Right lobe of liver (tissue), 6 donors: ENCODE results near the gene BRSK2. TPM values are rescaled to one million over a fixed set of nuclear protein-coding genes. Genes with fewer than 3 reads are reported as not detected.

Source experiments
- ATAC-seq, 4 donors: fragments of 200-7000 bp; cut with Tn5 transposase; one replicate each; pipeline ENCODE4 v1.9.1; 2020; ENCODE audit warnings: mild to moderate bottlenecking in 4 of 4, moderate library complexity in 4 of 4
- DNase-seq, 3 donors: peaks; one replicate each; pipeline ENCODE4 v3.0.0-alpha.2; 2020
- H3K27ac ChIP-seq, 3 donors: fragments of 200-600 bp; one replicate each; pipeline ENCODE4 v1.8.0; 2022
- H3K27me3 ChIP-seq, 2 donors: fragments of 200-600 bp; one replicate each; pipeline ENCODE4 v1.8.0; 2022
- H3K36me3 ChIP-seq, 4 donors: fragments of 200-600 bp; sonication (generic) in 1 of 4; one replicate each; pipeline versions ENCODE4 v1.5.1 to v1.8.0; 2017 to 2022; ENCODE audit warnings: control low read depth in 1 of 4
- H3K4me1 ChIP-seq, 4 donors: fragments of 200-600 bp; sonication (generic) in 1 of 4; one replicate each; pipeline versions ENCODE4 v1.5.1 to v1.8.0; 2017 to 2022; ENCODE audit warnings: control low read depth in 1 of 4
- H3K4me3 ChIP-seq, 3 donors: fragments of 200-600 bp; one replicate each; pipeline ENCODE4 v1.8.0; 2022
- H3K9me3 ChIP-seq, 4 donors: fragments of 200-600 bp; sonication (generic) in 1 of 4; one replicate each; pipeline versions ENCODE4 v1.5.1 to v1.8.0; 2017 to 2022; ENCODE audit warnings: control low read depth in 1 of 4
- POLR2A ChIP-seq: fragments of 450-650 bp; IDR thresholded peaks from one replicate; pipeline ENCODE4 v1.6.1; 2017; ENCODE audit warnings: antibody characterized with exemption, mild to moderate bottlenecking
- WGBS: methylation state at CpG from one replicate; pipeline ENCODE4 v1.1.6; 2018; ENCODE audit warnings: low coverage, low lambda C conversion rate; ENCODE audit not compliant: insufficient coverage; ENCODE audit errors: missing lambda C conversion rate; 5-methylcytosine and 5-hydroxymethylcytosine counted together
- intact Hi-C, 2 donors: fragments of 100-400 bp; cut with DNase I; formaldehyde crosslinking; loops; one replicate each; pipeline versions ENCODE4 v1.11.2 to v1.14.1; 2022
- total RNA-seq, 6 experiments: library from RNA; depleted of rRNA in 2 of 6; stranded (reverse); fragments of >200 nt in 2 of 6; fragmentation: NEBNext Ultra II Directional in 3 of 6; extraction: Animal tissue kit (Norgen Biotek cat#: 25700) in 3 of 6; gene quantifications; one replicate each; pipeline versions ENCODE4 v1.1.0 to v1.2.4, GENCODE V29; 2016 to 2023
- TF ChIP-seq, protein P1 (sequence below), 4 donors: fragments of 200-600 bp in 3 of 4; fragments of 450-650 bp in 1 of 4; IDR thresholded peaks; one replicate each; pipeline versions ENCODE4 v1.5.1 to v1.8.0; 2016 to 2022; ENCODE audit warnings: antibody characterized with exemption in 4 of 4, mild to moderate bottlenecking in 2 of 4
- donor health status: DM: no; HTN: yes; CAD: no.
- donor health status: DM: no; HTN: no; CAD: no.
- donor health status: DM: no; HTN: no; CAD: no.
- donor health status: DM: no; HTN: yes; CAD: no.
- donor health status: DM: no; HTN: yes; CAD: no.

BRSK2 gene
- total RNA-seq, 6 experiments from 2014 or later, result 0.12 to 0.49 TPM; not detected in 4

- H3K4me1 ChIP-seq, result no peaks in the 10 kb centered on the region
- H3K36me3 ChIP-seq, result no peaks in the 10 kb centered on the region
- intact Hi-C loops, result loop anchor here in 1 of 2 donors (10.0 kb wide), 1 partner anchor 120 kb away; the partner anchor contains the start of gene DUSP8
- H3K27me3 ChIP-seq, result no peaks in the 10 kb centered on the region
- no peak overlapping the region for H3K4me3 ChIP-seq
- TF ChIP-seq, protein P1, sequence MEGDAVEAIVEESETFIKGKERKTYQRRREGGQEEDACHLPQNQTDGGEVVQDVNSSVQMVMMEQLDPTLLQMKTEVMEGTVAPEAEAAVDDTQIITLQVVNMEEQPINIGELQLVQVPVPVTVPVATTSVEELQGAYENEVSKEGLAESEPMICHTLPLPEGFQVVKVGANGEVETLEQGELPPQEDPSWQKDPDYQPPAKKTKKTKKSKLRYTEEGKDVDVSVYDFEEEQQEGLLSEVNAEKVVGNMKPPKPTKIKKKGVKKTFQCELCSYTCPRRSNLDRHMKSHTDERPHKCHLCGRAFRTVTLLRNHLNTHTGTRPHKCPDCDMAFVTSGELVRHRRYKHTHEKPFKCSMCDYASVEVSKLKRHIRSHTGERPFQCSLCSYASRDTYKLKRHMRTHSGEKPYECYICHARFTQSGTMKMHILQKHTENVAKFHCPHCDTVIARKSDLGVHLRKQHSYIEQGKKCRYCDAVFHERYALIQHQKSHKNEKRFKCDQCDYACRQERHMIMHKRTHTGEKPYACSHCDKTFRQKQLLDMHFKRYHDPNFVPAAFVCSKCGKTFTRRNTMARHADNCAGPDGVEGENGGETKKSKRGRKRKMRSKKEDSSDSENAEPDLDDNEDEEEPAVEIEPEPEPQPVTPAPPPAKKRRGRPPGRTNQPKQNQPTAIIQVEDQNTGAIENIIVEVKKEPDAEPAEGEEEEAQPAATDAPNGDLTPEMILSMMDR (IDR thresholded peaks at IDR 0.05), result no peak
- TF ChIP-seq POLR2A, result no peak
- H3K27ac ChIP-seq, result no peak overlapping the region
- no peaks in the 10 kb centered on the region for H3K9me3 ChIP-seq
- ATAC-seq (no peak), DNase-seq (no peak)
- 53% methylated on average over 5 of the region's 21 CpGs for WGBS
Observed at GRCh38 chr11:1454576-1454975, 64.8 kb downstream of the BRSK2 start.

- DNase-seq (no peak), ATAC-seq (no peak)
- no peak overlapping the region for H3K4me3 ChIP-seq
- intact Hi-C loops, result loop anchor here in 1 of 2 donors (10.0 kb wide), 1 partner anchor 120 kb away; the partner anchor contains the start of gene DUSP8
- WGBS, result 60% methylated on average over 7 of the region's 24 CpGs
- TF ChIP-seq, protein P1 (IDR thresholded peaks at IDR 0.05), result no peak
- no peak for TF ChIP-seq POLR2A
- H3K9me3 ChIP-seq, result no peaks in the 10 kb centered on the region
- no peaks in the 10 kb centered on the region for H3K27me3 ChIP-seq
- no peaks in the 10 kb centered on the region for H3K4me1 ChIP-seq
- H3K36me3 ChIP-seq, result no peaks in the 10 kb centered on the region
- no peak overlapping the region for H3K27ac ChIP-seq
Observed at GRCh38 chr11:1455032-1455762, 65.5 kb downstream of the BRSK2 start.

GRCh38 chr11:1455763-1456060, 66.0 kb downstream of the BRSK2 start:
- H3K27ac ChIP-seq, result no peak overlapping the region
- intact Hi-C loops, result loop anchor here in 1 of 2 donors (10.0 kb wide), 1 partner anchor 119 kb away; the partner anchor contains the start of gene DUSP8
- 0% methylated on average over 1 of the region's 5 CpGs for WGBS

GRCh38 chr11:1456176-1456575, 66.4 kb downstream of the BRSK2 start:
- ATAC-seq, result no peak
- H3K9me3 ChIP-seq, result no peaks in the 10 kb centered on the region
- WGBS, result no CpG with 5 or more reads among the region's 22 CpGs
- intact Hi-C loops, result loop anchor here in 1 of 2 donors (10.0 kb wide), 1 partner anchor 119 kb away; the partner anchor contains the start of gene DUSP8
- H3K4me1 ChIP-seq, result no peaks in the 10 kb centered on the region
- no peaks in the 10 kb centered on the region for H3K27me3 ChIP-seq
- no peak overlapping the region for H3K27ac ChIP-seq
- DNase-seq, result no peak
- TF ChIP-seq, protein P1 (IDR thresholded peaks at IDR 0.05), result no peak
- no peak for TF ChIP-seq POLR2A
- H3K4me3 ChIP-seq, result no peak overlapping the region
- no peaks in the 10 kb centered on the region for H3K36me3 ChIP-seq

More at GRCh38 chr11:1455763-1456060, 66.0 kb downstream of the BRSK2 start:
- TF ChIP-seq, protein P1 (IDR thresholded peaks at IDR 0.05), result no peak
- TF ChIP-seq POLR2A, result no peak
- DNase-seq (no peak), ATAC-seq (no peak)
- Histone ChIP-seq H3K36me3 (no peaks in the 10 kb centered on the region), H3K4me3 (no peak overlapping the region), H3K4me1 (no peaks in the 10 kb centered on the region), H3K27me3 (no peaks in the 10 kb centered on the region), H3K9me3 (no peaks in the 10 kb centered on the region)
